SIG-M5 treated with dmso at 0.1 percent for 504 hours (cell line): Measurements from ENCODE around the gene POPDC3.
"Not testable (repeated sequence)": the region's sequence is repeated elsewhere in the genome, so short reads cannot be mapped to it uniquely, and the experiment has no call there.

Source experiments
- DNase-seq: peaks from one replicate; lab custom pipeline; 2025; ENCODE audit not compliant: unreplicated experiment; lab: John Stamatoyannopoulos, UW

POPDC3 gene, protein sequence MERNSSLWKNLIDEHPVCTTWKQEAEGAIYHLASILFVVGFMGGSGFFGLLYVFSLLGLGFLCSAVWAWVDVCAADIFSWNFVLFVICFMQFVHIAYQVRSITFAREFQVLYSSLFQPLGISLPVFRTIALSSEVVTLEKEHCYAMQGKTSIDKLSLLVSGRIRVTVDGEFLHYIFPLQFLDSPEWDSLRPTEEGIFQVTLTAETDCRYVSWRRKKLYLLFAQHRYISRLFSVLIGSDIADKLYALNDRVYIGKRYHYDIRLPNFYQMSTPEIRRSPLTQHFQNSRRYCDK

DNA sequence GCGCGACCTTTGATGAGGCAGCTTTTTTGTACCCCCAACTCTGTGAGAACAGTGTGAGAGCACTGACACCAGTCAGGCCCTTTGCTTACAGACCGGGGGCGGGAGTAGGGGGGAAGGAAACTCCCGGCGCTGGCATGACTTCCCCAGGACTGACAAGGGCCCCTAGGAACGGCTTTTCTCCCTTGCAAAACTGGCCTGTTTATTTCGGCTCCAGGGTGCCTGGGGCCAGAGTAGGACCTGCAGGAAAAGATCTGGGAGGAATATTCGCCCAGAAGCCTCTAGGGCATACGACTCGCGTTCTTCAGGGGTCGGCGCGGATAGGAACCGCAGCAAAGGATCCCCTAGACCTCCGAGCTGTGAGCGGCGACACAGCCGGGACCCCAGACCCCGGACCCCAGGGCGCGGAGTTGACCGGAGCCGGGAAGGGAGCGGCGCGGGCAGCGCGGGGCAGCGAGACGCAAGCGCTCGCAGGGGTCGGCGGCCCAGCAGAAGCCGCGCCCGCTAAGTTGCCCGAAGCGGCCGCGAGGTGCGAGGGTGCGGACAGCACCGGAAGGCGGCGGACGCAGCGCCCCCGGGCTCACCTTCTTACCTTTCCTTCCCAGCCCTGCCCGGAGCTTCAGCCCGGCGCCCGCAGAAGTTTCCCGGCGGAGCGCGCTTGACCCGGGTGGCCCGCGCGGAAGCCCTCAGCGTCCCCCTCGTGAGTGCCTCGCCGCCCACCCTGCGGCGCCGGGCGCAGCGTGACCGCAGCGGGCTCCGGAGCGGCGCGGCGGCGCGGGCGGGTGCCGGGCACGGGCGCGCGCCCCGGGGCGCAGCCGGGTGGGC is at the start of gene POPDC3:
TSS of gene POPDC3 (minus strand) at position 771 of the 822 bp plus-strand sequence. CDS start 18,105 bp downstream, outside the sequence.
- no peak for DNase-seq

DNA sequence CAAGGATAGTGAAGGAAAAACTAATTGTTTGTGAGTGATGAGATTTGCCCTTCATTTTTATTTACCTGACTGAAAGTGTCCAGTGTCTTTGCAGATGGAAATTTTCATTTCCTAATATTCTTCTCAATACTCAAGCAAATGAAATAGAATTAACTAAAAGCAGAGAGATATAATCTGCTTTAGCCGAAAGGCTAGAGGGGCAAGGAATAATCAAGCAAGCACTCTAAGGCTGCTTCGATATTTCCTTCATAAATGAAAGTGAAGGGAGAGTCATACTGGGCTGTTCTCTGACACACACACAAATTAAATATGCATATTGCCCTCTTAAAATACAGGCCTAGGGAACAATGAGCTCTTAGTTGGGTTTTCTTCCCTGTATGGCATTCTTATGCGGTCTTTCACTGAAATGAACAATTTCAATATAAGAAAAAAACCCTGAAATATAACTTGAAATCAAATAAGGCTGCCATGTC is 47.5 kb upstream of the POPDC3 start:
- DNase-seq = no peak

DNA sequence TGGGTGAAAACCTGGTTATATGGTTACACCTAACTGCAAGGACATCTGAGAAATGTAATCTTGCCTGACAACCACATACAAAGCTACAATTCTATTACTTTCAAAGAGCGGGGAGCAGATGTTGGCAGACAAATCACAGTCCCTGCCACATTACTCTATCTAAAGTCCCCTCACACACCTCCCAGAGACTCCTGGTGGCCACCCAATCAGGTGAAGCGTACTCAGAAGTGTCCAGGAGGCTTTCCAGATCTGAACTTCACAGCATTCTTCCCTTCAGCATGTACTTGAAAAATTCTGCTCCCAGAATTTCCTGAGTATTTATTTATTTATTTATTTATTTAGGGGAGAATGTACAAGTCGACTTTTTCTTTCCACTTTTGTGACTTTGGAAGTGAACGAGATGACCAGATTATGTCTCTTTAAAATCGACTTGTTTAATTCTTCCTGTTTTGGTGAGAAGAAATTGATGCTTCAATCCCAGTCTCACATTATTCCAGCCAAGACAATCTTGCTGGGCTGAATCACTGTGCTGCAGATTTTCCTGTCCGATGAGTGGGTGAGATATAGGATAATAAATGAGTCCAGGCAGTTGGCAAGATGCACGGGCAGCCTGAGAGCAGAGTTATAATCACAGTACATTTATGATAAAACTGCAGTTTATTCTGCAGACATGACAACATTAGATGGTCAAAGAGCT is 46.9 kb upstream of the POPDC3 start:
- no peak for DNase-seq

DNA sequence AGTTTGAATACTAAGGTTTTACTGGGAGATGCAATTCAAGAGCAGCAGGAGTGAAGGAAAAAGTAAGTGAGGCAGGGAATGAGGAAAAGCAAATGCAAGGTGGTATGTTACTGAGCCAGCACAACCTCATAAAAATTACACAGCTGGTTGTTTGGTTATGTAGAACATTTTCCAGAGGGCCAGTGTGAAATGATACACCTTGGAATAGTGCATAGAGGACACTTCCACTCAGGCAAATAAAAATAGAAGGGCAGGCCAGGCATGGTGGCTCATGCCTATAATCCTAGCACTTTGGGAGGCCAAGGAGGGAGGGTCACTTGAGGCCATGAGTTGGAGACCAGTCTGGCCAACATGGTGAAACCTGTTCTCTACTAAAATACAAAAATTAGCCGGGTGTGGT is 43.4 kb upstream of the POPDC3 start:
- no peak for DNase-seq

DNA sequence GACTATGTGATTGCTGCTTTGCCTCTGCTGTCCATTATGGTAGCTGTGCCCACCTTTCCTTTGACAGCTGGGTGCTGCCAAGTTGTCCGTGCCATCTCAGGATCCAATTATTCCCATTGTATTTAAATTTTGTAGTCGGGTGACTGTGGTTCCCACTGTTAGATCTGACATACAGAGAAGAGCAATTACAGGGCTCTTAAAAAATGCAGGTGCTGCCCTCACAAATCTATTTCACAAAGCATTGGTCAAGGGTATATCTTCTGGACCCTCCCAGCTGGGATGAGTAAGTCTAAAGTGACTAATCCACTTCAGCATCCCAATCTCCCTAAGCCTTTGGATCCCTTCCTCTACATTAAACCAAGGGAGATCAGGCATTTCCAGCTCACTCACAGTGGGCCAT is 41.4 kb upstream of the POPDC3 start:
- not testable (repeated sequence) for DNase-seq

DNA sequence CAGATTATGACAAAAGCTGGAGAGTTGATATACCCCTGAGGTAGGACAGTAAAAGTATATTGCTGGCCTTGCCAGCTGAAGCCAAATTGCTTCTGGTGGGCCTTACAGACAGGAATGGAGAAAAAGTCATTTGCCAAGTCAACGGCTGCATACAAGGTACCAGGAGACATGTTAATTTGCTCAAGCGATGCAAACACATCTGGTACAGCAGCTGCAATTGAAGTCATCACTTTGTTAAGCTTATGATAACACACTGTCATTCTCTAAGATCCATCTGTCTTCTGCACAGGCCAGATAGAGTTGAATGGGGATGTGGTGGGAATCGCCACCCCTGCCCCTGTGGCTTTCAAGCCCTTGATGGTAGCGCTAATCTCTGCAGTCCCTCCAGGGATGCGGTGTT is 40.4 kb upstream of the POPDC3 start:
- DNase-seq = no peak

DNA sequence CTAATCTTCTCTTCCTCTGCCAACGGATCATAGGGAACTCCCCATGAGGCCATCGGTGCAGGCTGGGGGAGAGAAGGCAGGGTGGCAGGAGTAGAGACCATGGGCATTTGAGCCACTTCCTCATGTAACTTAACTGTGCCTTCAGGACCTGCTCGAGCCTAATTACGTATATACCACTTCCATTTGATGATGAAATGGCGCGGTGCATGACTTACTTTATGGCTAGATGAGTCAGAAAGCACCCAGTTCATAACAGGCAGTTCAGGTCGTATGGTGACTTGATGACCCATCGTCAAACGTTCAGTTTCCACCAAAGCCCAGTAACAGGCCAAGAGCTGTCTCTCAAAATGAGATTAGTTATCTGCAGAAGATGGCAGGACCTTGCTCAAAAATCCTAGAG is 39.4 kb upstream of the POPDC3 start:
- DNase-seq = peak; percentile 28

DNA sequence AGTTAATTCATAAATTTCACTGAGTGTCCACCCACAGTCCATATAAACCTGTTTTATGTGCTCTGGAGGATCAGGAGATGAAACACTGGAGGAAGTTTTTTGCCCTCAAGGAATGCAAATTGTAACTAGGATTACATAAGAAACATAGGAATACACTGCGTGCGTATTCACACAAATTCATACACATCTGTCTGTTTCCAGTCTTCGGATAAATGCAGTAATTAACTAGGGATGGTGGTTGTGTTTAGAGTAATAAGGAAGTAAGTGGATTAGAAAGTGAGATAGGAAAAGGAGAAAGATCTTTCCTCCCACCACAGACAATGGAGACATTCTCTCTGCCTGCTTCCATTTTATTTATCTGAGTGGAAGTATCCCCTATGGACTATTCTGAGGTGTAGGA is 35.7 kb upstream of the POPDC3 start:
- no peak for DNase-seq

DNA sequence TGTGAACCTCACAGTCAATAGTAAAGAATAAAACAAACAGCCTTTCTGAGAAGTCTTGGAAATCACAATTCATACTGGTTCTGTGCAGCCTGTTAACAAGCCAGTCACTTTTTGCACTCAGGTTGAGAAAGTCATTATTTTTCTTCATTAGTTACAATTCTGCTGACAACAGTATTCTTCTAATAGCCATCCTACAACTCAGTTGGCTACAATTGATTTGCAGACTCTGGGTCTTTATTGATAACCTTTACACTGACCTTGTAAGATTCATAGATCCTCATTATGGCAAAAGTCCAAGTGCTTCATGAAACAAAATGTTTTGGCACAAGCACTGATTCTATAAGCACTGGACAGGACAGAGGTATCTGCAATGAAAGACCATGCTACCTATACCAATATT is 34.9 kb upstream of the POPDC3 start:
- DNase-seq = no peak

DNA sequence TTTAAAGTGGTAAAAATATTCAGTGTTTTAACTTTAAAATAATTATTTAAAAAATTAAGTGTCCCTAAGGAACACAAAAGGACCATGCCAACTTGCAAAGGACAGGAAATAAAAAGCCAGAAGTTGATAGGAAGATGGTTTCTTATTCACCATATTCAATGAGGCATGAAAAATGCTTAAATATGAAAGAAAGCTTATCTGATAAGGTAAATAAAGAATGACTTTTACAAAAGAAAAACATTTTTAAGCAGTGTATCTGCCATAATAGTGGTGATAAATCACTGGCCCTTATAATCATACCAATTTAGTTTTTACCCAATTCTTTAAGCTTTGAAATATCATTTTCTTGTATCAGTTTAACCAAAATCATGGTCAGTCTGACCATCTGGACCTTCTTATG is 33.5 kb upstream of the POPDC3 start:
- DNase-seq = no peak

DNA sequence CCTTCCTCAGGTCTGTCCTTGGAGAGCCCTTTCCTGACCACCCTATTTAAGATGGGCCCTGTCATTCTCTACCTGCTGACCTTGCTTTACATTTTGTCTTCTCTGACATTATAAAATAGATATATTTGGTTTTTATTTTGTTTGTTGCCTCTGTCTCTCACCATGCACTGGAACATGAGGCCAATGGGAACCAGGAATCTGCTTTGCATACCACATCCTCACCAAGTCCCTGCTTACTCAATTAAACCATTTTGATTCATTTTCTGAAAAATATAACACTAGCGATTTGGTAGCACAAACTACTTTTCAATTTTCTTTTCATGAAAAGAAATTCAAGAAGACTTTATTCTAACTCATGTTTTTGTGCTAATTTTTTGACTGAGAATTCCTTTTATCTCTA is 32.8 kb upstream of the POPDC3 start:
- no peak for DNase-seq

DNA sequence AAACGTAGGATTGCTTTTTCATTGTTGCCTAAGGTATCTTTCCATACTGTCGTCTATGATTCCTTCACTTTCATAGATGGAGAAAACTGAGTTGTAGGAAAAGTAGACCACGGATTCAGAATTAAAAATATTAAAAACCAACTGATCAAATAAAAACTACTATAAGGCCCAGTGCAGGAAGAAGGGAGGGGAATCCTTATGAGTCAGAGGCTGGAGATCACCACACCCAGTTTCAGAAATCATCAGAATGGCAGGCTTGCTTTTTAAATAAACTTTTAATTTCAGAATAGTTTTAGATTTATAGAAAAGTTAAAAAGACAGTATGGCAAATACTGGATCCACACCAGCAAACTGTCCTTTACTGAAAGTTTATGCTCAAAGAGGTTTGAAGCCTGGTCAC is 32.0 kb upstream of the POPDC3 start:
- DNase-seq = no peak

DNA sequence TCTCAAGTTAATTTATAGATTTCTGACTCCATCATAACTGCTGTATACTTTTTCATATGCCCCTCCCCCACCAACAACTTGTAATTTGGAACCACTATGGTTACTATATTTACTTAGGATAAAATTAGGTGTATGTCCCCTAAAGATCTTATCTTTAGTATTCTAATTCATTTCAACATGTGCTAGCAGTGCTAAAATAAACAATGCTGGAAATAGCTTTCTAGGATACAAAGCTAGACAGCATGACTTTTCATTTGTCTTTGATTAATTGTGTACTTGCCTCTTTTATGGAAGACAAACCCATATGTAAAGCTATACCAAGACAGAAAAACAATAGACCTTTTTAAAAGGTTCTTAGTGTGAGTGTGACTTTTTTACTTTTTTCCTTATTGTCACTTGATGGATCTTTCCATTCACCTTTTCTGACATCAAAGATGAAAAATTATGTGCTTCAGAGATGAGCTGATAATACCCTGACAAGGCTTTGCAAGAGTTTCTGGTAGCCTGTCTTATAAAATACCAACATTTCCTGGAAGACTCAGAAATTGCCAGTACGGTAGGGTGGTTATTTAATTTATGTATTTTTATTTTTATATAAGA is 31.2 kb upstream of the POPDC3 start:
- no peak for DNase-seq

DNA sequence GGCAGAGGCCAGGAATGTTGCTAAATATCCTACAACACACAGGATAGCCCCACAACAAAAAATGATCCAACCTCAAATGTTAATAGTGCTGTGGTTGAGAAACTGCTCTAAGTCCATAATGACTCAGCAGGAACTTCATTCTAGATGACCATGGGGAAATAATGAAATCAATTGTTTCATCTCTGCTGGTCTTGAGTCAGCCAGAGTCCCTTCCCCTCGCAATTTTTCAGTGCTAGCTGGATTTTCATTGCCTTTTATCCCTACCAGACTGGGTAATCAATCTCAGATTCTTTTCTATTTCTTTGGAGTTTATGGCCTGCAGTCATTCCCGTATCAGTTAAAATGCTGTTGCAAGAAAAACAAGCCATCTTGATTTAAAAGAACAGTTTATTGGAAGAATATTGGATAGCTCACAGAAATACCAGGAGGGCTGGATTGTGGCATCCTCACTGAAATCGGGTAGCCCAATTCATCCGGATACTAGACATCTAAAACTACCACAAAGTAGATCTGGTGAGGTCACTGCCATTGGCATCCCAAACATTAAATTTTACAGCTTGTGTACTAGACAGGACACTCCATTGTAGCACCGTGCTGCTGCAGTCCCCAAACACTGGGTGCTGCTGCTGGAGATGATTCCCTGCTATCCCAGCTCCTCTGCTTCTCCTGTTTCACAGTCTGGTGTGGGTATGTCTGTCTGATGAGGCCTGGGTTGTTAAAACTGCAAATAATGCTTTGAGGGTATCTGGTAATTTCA is 30.3 kb upstream of the POPDC3 start:
- peak; percentile 9 for DNase-seq

DNA sequence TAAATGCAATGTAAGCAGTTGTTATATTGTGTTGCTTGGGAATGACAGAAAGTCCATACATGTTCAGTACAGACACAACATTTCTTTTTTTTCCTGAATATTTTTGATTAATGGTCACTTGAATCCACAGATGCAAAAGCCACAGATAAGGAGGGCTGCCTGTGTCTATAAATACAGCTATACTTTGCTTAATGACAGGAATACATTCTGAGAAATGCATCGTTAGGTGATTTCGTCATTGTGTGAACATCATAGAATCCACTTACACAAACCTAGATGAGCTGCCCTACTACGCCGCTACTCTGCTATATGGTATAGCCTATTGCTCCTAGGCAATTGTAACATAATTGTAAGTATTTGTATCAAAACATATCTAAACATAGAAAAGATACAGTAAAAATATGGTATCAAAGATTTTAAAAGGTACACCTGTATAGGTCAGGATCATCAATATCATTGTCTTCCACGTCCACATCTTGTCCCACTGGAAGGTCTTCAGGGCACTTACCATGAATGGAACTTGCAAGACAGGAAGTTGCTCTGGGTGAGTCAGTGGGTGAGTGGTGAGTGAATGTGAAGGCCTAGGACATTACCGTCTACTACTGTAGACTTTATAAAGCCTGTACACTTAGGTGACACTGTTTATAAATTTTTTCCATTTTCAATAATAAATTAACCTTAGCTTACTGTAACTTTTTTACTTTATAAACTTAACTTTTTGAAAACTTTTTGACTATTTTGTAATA is 27.9 kb upstream of the POPDC3 start:
- no peak for DNase-seq

DNA sequence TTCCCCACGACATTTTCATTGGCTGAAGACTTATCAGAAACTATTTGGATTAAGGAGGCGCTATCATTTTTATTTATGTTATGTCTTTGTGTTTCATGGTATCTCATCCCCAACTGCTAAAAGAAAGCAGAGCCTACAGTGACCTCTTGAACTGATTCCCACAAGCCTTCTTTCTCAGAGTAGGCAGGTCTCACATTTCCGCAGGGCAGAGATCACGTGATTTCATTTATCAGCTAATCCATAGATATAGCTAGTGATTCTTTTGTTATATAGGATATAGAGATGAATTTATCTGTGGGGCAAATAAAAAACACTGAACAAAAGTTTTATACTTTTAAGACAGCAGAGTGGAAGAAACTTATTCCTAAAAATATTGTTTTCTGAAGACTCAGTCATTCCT is 25.0 kb upstream of the POPDC3 start:
- no peak for DNase-seq

DNA sequence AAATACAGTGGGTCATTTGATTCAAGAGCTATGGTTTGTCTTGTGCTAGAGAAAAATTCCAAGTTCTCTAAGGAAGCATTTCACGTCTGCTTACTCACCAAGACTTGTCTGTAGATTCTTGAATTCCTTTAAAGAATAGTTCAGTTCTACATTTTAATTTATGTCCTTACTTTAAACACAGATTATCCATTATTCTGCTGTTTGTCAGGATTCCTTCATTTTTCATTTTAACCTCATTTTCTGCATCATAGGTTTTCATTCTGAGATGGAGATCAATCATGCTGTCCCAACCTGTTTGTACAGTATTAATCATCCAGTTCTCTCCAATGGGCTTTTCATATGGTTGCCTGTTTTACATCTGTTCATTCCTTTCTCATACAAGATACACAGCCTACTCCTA is 24.5 kb upstream of the POPDC3 start:
- DNase-seq = no peak

DNA sequence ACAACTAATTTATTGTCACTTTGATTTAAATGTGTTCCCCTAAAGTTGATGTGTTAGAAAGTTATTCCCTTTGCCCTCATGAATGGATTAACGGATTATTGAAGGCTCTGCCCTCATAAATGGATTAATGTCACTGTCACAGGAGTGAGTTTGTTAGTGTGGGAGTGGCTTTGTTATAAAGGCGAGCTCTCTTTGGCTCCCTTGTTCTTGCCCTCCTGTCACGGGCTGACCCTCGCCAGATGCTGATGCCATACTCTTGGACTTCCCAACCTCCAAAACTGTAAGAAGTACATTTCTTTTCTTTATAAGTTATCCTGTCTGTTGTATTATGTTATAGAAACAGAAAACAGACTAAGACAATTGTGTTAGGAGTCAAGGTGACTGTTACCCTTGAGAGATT is 22.7 kb upstream of the POPDC3 start:
- DNase-seq = no peak

DNA sequence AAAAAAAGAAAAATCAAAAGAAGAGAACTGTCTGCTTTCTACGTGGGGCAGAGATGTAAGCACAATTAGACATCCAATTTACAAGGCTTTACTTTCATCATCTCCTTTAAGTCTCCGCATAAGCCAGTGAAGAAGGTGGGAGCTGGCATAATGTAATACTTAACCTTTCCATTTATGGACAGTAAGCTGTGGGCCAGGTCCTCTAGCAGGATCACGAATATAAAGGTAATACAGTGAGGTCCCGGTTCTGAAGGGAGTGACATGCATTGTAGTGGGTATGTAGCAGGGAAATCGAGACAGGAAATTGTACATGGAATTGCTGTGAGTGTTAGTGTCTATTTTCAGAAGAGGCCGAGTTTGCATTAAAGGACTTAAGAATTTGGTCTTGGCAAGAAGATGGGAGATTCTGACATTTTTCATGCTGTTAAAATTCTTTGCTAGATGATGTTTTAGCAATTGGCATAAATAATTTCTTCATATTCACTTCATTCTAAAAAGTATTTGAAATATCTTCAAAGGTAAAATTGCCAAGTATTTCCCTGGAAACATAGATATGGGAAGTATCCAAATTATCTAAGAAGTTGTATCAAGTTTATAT is 20.4 kb upstream of the POPDC3 start:
- no peak for DNase-seq

DNA sequence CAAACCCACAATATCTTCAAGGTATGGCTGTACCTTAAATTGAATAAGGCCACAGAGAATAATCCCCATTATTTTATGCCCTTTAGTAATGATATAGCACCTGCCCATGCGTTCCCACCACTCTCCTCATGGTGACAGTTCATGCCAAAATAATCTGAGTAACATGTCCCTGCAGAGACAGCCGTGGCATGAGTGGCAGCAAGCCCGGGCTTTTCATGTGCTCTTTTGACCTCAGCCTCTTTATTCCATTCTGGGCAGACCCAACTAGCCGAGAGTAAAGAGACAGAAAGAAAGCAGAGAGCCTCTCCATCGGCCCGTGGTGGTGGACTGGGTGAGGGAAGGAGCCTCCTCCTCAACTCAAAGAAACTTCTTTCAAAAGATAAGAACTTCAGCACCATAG is 19.9 kb upstream of the POPDC3 start:
- DNase-seq = no peak
